H1 (cell line): Measurements from ENCODE around the gene TOP1. TPM values are rescaled to one million over a fixed set of nuclear protein-coding genes. Genes with fewer than 3 reads are reported as not detected.

Source experiments
- JUN ChIP-seq: IDR thresholded peaks from 2 replicates; pipeline ENCODE4 v1.6.1; 2011; ENCODE audit warnings: low read depth, mild to moderate bottlenecking, improper control_type of control experiment, low read length
- RFX5 ChIP-seq: IDR thresholded peaks from 2 replicates; pipeline ENCODE4 v1.6.1; 2011; ENCODE audit warnings: low read depth, low read length, improper control_type of control experiment, borderline replicate concordance
- SIRT6 ChIP-seq: IDR thresholded peaks from one replicate; pipeline ENCODE4 v1.7.1; 2012; ENCODE audit warnings: low read length, inconsistent platforms
- SIX5 ChIP-seq: IDR thresholded peaks from 2 replicates; pipeline ENCODE4 v1.6.1; 2011; ENCODE audit warnings: mild to moderate bottlenecking, low read depth, low read length
- SP1 ChIP-seq: IDR thresholded peaks from 2 replicates; pipeline ENCODE4 v1.6.1; 2011; ENCODE audit warnings: low read depth, low read length
- TBP ChIP-seq: IDR thresholded peaks from 2 replicates; pipeline ENCODE4 v1.6.1; 2011; ENCODE audit warnings: low read depth, low read length, improper control_type of control experiment
- polyA plus RNA-seq, 7 experiments: library from polyadenylated mRNA; depleted of rRNA in 3 of 7; stranded (reverse) in 5 of 7; unstranded in 2 of 7; fragments of >200 nt in 5 of 7; fragments of 200-250 nt in 2 of 7; gene quantifications; 1 replicate in 5 of 7; 2 replicates in 1 of 7; 4 replicates in 1 of 7; pipeline versions ENCODE4 v1.2.1 to v1.2.3, GENCODE V29; 2011 to 2013; ENCODE audit warnings: missing spikeins in 2 of 7, mixed read lengths in 2 of 7
- total RNA-seq: library from RNA; stranded (reverse); fragmentation: NEBNext Ultra II Directional; extraction: Animal tissue kit (Norgen Biotek cat#: 25700); gene quantifications from 2 replicates; pipeline ENCODE4 v1.2.1, GENCODE V29; 2021
- TF ChIP-seq, protein P1 (sequence below): IDR thresholded peaks from 2 replicates; pipeline ENCODE4 v1.6.1; 2012; ENCODE audit warnings: low read length, inconsistent platforms
- TF ChIP-seq, protein P2 (sequence below), 3 experiments: IDR thresholded peaks; 1 replicate in 2 of 3; 2 replicates in 1 of 3; pipeline versions ENCODE4 v1.5.1 to v1.6.1; 2011; ENCODE audit warnings: low read length in 3 of 3, mild to moderate bottlenecking in 3 of 3, inconsistent platforms in 2 of 3, low read depth in 1 of 3, moderate library complexity in 1 of 3; ENCODE audit not compliant: insufficient read depth in 1 of 3; ENCODE audit errors: control extremely low read depth in 1 of 3

The TOP1 gene
- total and polyA plus RNA-seq, 2 of the 8 experiments (the other 6 are each of a cell fraction or from before 2014, with no cell fraction given): 7.4 to 108 TPM

DNA sequence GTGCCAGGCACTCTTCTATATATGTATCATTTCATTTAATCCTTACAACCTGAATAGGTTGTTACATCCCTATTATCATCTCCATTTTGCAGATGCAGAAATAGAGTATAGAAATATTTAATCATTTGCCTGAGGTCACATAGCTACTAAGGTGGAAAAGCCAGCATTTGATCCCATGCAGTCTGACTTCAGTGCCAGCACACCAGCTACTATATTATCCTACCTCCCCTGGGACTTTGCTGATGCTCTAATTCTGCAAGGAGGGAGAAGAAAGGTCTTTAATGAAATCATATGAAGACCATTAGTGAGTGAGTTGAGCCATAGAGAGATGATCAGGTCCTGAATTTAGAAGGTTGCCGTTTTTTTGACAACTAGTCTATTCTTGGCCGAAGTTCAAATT lies 53.7 kb downstream of the TOP1 start (continued):
- TF ChIP-seq, protein P1, sequence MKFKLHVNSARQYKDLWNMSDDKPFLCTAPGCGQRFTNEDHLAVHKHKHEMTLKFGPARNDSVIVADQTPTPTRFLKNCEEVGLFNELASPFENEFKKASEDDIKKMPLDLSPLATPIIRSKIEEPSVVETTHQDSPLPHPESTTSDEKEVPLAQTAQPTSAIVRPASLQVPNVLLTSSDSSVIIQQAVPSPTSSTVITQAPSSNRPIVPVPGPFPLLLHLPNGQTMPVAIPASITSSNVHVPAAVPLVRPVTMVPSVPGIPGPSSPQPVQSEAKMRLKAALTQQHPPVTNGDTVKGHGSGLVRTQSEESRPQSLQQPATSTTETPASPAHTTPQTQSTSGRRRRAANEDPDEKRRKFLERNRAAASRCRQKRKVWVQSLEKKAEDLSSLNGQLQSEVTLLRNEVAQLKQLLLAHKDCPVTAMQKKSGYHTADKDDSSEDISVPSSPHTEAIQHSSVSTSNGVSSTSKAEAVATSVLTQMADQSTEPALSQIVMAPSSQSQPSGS: no peak
- TF ChIP-seq TBP (no peak), JUN (no peak), SP1 (no peak), SIRT6 (no peak), RFX5 (no peak), SIX5 (no peak)
- TF ChIP-seq, protein P2, sequence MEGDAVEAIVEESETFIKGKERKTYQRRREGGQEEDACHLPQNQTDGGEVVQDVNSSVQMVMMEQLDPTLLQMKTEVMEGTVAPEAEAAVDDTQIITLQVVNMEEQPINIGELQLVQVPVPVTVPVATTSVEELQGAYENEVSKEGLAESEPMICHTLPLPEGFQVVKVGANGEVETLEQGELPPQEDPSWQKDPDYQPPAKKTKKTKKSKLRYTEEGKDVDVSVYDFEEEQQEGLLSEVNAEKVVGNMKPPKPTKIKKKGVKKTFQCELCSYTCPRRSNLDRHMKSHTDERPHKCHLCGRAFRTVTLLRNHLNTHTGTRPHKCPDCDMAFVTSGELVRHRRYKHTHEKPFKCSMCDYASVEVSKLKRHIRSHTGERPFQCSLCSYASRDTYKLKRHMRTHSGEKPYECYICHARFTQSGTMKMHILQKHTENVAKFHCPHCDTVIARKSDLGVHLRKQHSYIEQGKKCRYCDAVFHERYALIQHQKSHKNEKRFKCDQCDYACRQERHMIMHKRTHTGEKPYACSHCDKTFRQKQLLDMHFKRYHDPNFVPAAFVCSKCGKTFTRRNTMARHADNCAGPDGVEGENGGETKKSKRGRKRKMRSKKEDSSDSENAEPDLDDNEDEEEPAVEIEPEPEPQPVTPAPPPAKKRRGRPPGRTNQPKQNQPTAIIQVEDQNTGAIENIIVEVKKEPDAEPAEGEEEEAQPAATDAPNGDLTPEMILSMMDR (IDR thresholded peaks at IDR 0.05; ENCODE audit: control extremely low read depth in 1 of 3, insufficient read depth in 1 of 3, low read depth in 1 of 3, low read length in 3 of 3): no peak
